ENCODE data around the gene ACTR3. TPM values are rescaled to one million over a fixed set of nuclear protein-coding genes. Genes with fewer than 3 reads are reported as not detected.

The ACTR3 gene
- total RNA-seq, 1 experiment from 2014 or later, result 340 TPM

DNA sequence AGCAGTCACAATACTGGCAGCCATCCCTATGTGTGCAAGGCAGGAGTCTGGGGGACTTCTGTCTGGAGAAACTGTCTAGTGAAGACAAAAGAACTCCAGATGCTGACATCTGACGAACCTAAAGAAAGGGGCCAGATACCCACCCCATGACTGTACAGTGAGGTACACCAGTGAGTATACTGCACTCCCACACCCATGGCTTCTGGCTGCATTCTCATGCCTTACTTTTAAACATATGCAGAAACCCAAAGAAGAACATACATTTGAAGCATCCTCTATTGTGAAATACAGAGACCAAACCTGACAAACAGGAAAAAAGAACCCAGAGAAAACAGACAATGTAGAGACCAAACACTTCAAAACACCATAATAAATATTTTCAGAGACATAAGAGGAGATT, 102.2 kb downstream of the ACTR3 start:
- Mint-ChIP-seq H3K27ac (ENCODE audit: unreplicated experiment) (peak overlapping the region; percentile 4), H3K4me3 (ENCODE audit: unreplicated experiment) (no peak overlapping the region), H3K9me3 (ENCODE audit: unreplicated experiment) (no peaks in the 10 kb centered on the region), H3K27me3 (ENCODE audit: insufficient read depth, unreplicated experiment) (no peaks in the 10 kb centered on the region), H3K4me1 (ENCODE audit: low read depth, unreplicated experiment) (no peaks in the 10 kb centered on the region), H3K36me3 (ENCODE audit: insufficient read depth, unreplicated experiment) (no peaks in the 10 kb centered on the region)
- TF ChIP-seq, protein P1, sequence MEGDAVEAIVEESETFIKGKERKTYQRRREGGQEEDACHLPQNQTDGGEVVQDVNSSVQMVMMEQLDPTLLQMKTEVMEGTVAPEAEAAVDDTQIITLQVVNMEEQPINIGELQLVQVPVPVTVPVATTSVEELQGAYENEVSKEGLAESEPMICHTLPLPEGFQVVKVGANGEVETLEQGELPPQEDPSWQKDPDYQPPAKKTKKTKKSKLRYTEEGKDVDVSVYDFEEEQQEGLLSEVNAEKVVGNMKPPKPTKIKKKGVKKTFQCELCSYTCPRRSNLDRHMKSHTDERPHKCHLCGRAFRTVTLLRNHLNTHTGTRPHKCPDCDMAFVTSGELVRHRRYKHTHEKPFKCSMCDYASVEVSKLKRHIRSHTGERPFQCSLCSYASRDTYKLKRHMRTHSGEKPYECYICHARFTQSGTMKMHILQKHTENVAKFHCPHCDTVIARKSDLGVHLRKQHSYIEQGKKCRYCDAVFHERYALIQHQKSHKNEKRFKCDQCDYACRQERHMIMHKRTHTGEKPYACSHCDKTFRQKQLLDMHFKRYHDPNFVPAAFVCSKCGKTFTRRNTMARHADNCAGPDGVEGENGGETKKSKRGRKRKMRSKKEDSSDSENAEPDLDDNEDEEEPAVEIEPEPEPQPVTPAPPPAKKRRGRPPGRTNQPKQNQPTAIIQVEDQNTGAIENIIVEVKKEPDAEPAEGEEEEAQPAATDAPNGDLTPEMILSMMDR (IDR thresholded peaks at IDR 0.05; ENCODE audit: insufficient read depth in 1 of 2, low read depth in 1 of 2, low read length in 1 of 2, severe bottlenecking in 1 of 2, unreplicated experiment in 1 of 2), result no peak
- no TSS peak for BruUV-seq (replicated peaks)
- ChIA-PET POLR2A (no interaction called here), CTCF (no interaction called here)
- intact Hi-C loops (cut with micrococcal nuclease; ENCODE audit: unreplicated experiment), result no loop called here
- DNase-seq, result no peak
- Histone ChIP-seq H3K4me3 (ENCODE audit: low read depth, low read length) (no peak overlapping the region), H3K9me3 (no peaks in the 10 kb centered on the region), H3K27me3 (replicated peaks; ENCODE audit: control insufficient read depth, insufficient read depth, low read length) (no peaks in the 10 kb centered on the region), H3K4me1 (no peaks in the 10 kb centered on the region), H3K36me3 (ENCODE audit: control insufficient read depth, insufficient read depth, low read length) (no peaks in the 10 kb centered on the region)

DNA sequence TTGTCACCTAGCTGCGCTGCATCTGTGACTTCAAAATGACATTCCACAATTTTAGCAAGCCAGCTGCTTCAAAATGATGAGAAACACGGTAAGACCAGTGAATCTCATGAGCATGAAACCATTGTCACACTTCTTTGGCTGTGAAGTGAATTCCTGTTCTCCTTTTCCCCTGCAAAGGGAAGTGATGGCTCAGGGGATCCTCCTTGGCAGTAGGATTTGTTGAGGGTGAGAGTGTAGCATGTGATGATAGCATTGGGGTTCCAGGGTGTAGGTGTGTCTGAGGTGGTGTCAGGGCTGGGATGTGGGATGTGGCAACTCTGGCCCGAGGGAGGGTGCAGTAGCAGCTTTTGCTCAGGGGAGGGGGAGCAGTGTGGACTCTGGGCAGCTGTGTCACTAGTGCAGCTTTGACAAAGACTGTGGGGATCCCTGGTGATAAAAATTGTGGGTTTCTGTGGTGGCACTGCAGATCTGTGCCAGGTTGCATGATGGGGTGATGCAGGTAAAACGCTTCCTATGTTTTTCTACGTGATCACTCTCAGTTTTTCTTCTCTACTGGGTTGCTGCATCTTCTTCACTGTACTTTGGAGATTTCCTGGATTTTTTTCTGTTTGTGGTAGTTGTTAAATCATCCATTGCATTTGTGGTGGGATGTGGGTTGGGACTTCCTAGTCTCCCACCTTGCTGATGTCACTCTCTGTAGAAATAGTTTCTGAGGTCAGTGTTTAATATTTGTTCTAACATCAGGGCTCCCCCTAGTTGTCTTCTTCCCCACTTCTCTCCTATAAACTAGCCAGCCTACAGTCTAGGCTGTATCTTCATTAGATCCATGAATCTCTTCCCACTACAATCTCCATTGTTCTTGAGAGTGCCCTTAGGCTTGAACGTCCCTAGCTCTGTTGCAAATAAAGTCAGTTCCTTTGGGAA, 107.0 kb downstream of the ACTR3 start:
- no peak overlapping the region for H3K27ac Mint-ChIP-seq (ENCODE audit: unreplicated experiment)
- H3K4me1 Mint-ChIP-seq (ENCODE audit: low read depth, unreplicated experiment), result peaks cover 12% of the 10 kb centered on the region
- intact Hi-C loops (cut with micrococcal nuclease; ENCODE audit: unreplicated experiment), result no loop called here
- no peak for DNase-seq
- TF ChIP-seq, protein P1 (IDR thresholded peaks at IDR 0.05; ENCODE audit: insufficient read depth in 1 of 2, low read depth in 1 of 2, low read length in 1 of 2, severe bottlenecking in 1 of 2, unreplicated experiment in 1 of 2), result no peak
- no TSS peak for BruUV-seq (replicated peaks)
- ChIA-PET CTCF (no interaction called here), POLR2A (no interaction called here)
- H3K9me3 Mint-ChIP-seq (ENCODE audit: unreplicated experiment), result no peaks in the 10 kb centered on the region
- Histone ChIP-seq H3K36me3 (ENCODE audit: control insufficient read depth, insufficient read depth, low read length) (no peaks in the 10 kb centered on the region), H3K4me3 (ENCODE audit: low read depth, low read length) (no peak overlapping the region), H3K27me3 (replicated peaks; ENCODE audit: control insufficient read depth, insufficient read depth, low read length) (no peaks in the 10 kb centered on the region), H3K9me3 (no peaks in the 10 kb centered on the region), H3K4me1 (peaks cover 7% of the 10 kb centered on the region; the same call in 1 of the 2 replicates)
- no peak overlapping the region for H3K4me3 Mint-ChIP-seq (ENCODE audit: unreplicated experiment)
- H3K27me3 Mint-ChIP-seq (ENCODE audit: insufficient read depth, unreplicated experiment), result no peaks in the 10 kb centered on the region
- no peaks in the 10 kb centered on the region for H3K36me3 Mint-ChIP-seq (ENCODE audit: insufficient read depth, unreplicated experiment)

DNA sequence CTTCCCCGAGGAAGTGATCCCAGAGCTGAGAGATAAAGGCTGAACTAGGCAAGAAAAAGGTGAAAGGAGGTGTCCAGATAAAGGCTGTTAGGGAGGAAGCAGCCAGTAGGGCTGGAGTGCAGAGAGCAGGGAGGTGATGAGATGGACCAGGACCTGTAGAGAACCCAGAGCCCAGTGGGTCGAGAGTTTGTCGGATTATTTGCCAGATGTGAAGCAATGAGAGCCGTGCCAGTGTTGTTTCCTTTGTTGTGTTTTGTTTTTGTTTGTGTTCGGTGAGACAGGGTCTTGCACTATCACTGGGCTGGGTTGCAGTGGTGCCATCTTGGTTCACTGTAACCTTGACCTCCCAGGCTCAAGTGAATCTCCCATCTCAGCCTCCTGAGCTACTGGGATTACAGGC, 111.3 kb downstream of the ACTR3 start:
- Histone ChIP-seq H3K4me1 (peaks cover 21% of the 10 kb centered on the region), H3K4me3 (ENCODE audit: low read depth, low read length) (no peak overlapping the region), H3K9me3 (no peaks in the 10 kb centered on the region), H3K27me3 (replicated peaks; ENCODE audit: control insufficient read depth, insufficient read depth, low read length) (no peaks in the 10 kb centered on the region), H3K36me3 (ENCODE audit: control insufficient read depth, insufficient read depth, low read length) (no peaks in the 10 kb centered on the region)
- ChIA-PET POLR2A (no interaction called here), CTCF (no interaction called here)
- Mint-ChIP-seq H3K9me3 (ENCODE audit: unreplicated experiment) (no peaks in the 10 kb centered on the region), H3K27me3 (ENCODE audit: insufficient read depth, unreplicated experiment) (no peaks in the 10 kb centered on the region), H3K4me3 (ENCODE audit: unreplicated experiment) (no peak overlapping the region), H3K36me3 (ENCODE audit: insufficient read depth, unreplicated experiment) (peaks cover 5% of the 10 kb centered on the region), H3K27ac (ENCODE audit: unreplicated experiment) (peak overlapping the region; percentile 38), H3K4me1 (ENCODE audit: low read depth, unreplicated experiment) (peaks cover 12% of the 10 kb centered on the region)
- DNase-seq, result no peak
- no TSS peak for BruUV-seq (replicated peaks)
- intact Hi-C loops (cut with micrococcal nuclease; ENCODE audit: unreplicated experiment), result no loop called here
- TF ChIP-seq, protein P1 (IDR thresholded peaks at IDR 0.05; ENCODE audit: insufficient read depth in 1 of 2, low read depth in 1 of 2, low read length in 1 of 2, severe bottlenecking in 1 of 2, unreplicated experiment in 1 of 2), result no peak

All from Caco-2 (cell line).